ENCODE measurements around the gene FOXP1. TPM values are rescaled to one million over a fixed set of nuclear protein-coding genes. Genes with fewer than 3 reads are reported as not detected.

Gene FOXP1
- total RNA-seq, 1 donor: 195 TPM

DNA sequence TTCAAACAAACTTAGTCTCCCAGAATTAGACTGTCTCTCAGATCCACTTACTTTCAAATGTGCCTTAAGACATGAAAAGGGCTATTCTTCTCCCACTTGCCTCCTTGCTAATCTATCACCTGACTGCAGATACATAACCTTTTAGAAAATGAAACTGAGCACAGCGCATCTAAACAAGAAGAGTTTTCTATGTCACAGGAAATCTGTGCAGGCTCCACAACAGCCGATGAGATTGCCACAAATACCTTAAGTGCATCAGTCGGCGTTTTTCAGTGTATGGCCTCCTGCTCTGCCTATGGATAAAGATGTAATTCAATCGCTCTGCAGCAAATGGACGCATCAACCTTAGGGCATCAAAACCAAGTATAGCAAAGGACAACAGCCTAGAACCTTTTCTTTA, 544.2 kb downstream of the FOXP1 start:
- Histone ChIP-seq H3K4me1 (ENCODE audit: insufficient read depth, low read length) (peaks cover 19% of the 10 kb centered on the region), H2AFZ (ENCODE audit: low read length) (no peak overlapping the region), H3K27me3 (ENCODE audit: insufficient read depth, low read length) (no peaks in the 10 kb centered on the region), H3K79me2 (ENCODE audit: insufficient read depth, low read length) (peaks cover 100% of the 10 kb centered on the region), H3K4me3 (ENCODE audit: insufficient read depth, low read length) (no peak overlapping the region), H3K9me3 (ENCODE audit: low read depth, low read length) (no peaks in the 10 kb centered on the region), H3K4me2 (ENCODE audit: insufficient read depth, low read length) (no peak overlapping the region), H4K20me1 (ENCODE audit: insufficient read depth, low read length) (peaks cover 11% of the 10 kb centered on the region), H3K27ac (ENCODE audit: low read depth, low read length) (no peak overlapping the region), H3K36me3 (ENCODE audit: insufficient read depth, low read length) (peaks cover 84% of the 10 kb centered on the region)
- DNase-seq (ENCODE audit: insufficient read length, low spot score, missing footprints): no peak
- TF ChIP-seq CTCF (IDR thresholded peaks at IDR 0.05; ENCODE audit: extremely low read depth, low read depth, low read length): no peak

- H3K4me3 ChIP-seq (ENCODE audit: insufficient read depth, low read length): no peak overlapping the region
- TF ChIP-seq CTCF (IDR thresholded peaks at IDR 0.05; ENCODE audit: extremely low read depth, low read depth, low read length): no peak
- DNase-seq (ENCODE audit: insufficient read length, low spot score, missing footprints): no peak
- H2AFZ ChIP-seq (ENCODE audit: low read length): no peak overlapping the region
- H4K20me1 ChIP-seq (ENCODE audit: insufficient read depth, low read length): peaks cover 21% of the 10 kb centered on the region
- H3K27me3 ChIP-seq (ENCODE audit: insufficient read depth, low read length): no peaks in the 10 kb centered on the region
- peaks cover 19% of the 10 kb centered on the region for H3K4me1 ChIP-seq (ENCODE audit: insufficient read depth, low read length)
- H3K27ac ChIP-seq (ENCODE audit: low read depth, low read length): no peak overlapping the region
- H3K9me3 ChIP-seq (ENCODE audit: low read depth, low read length): no peaks in the 10 kb centered on the region
- H3K4me2 ChIP-seq (ENCODE audit: insufficient read depth, low read length): no peak overlapping the region
- H3K79me2 ChIP-seq (ENCODE audit: insufficient read depth, low read length): peaks cover 100% of the 10 kb centered on the region
- H3K36me3 ChIP-seq (ENCODE audit: insufficient read depth, low read length): peaks cover 84% of the 10 kb centered on the region
These were observed 545.8 kb downstream of the FOXP1 start for GRCh38 chr3:71037775-71038174.

DNA sequence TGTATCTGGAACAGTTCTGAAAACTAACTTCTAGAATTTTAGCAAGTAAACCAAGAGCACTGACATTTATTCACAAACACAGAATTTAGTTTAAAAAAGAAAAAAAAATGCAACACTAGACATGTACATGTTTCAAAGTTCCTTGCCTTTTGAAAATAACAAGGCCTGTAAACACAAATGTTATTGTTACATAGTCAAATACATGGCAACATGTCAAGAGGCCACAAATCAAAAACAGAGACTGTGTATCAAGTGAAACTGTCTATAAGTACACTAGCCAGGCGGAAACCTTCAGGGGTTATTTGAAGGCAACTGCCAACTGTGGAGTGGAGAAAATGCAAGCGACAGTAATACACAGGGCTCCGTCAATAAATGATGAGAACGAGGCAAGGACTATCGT, 547.6 kb downstream of the FOXP1 start:
- Histone ChIP-seq H3K27me3 (ENCODE audit: insufficient read depth, low read length) (no peaks in the 10 kb centered on the region), H3K4me1 (ENCODE audit: insufficient read depth, low read length) (peaks cover 24% of the 10 kb centered on the region), H3K36me3 (ENCODE audit: insufficient read depth, low read length) (peaks cover 79% of the 10 kb centered on the region), H2AFZ (ENCODE audit: low read length) (no peak overlapping the region), H4K20me1 (ENCODE audit: insufficient read depth, low read length) (peaks cover 21% of the 10 kb centered on the region), H3K4me3 (ENCODE audit: insufficient read depth, low read length) (no peak overlapping the region), H3K79me2 (ENCODE audit: insufficient read depth, low read length) (peaks cover 100% of the 10 kb centered on the region), H3K27ac (ENCODE audit: low read depth, low read length) (peak overlapping the region; percentile 57), H3K4me2 (ENCODE audit: insufficient read depth, low read length) (peak overlapping the region; percentile 1), H3K9me3 (ENCODE audit: low read depth, low read length) (no peaks in the 10 kb centered on the region)
- DNase-seq (ENCODE audit: insufficient read length, low spot score, missing footprints): no peak
- TF ChIP-seq CTCF (IDR thresholded peaks at IDR 0.05; ENCODE audit: extremely low read depth, low read depth, low read length): no peak

DNA sequence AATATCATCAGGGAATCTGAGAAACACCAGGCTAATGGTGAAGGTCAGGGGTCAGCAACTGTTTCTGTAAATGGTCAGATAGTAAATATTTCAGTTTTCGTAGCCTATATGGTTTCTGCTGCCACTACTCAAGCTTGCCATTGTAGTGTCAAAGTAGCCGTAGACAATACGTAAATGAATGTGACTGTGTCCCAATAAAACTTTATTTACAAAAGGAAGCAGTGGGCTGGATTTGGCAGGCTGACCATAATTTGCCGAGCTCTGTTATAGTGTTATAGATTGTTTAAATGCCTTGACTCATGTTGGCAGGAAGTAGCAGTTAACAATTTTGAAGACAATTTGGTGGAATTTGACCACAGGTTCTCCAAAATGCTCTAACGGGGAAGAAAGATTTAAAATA, 548.2 kb downstream of the FOXP1 start:
- peaks cover 100% of the 10 kb centered on the region for H3K79me2 ChIP-seq (ENCODE audit: insufficient read depth, low read length)
- no peak for TF ChIP-seq CTCF (IDR thresholded peaks at IDR 0.05; ENCODE audit: extremely low read depth, low read depth, low read length)
- no peak for DNase-seq (ENCODE audit: insufficient read length, low spot score, missing footprints)
- H2AFZ ChIP-seq (ENCODE audit: low read length): no peak overlapping the region
- no peaks in the 10 kb centered on the region for H3K9me3 ChIP-seq (ENCODE audit: low read depth, low read length)
- no peak overlapping the region for H3K4me3 ChIP-seq (ENCODE audit: insufficient read depth, low read length)
- peaks cover 24% of the 10 kb centered on the region for H4K20me1 ChIP-seq (ENCODE audit: insufficient read depth, low read length)
- H3K27ac ChIP-seq (ENCODE audit: low read depth, low read length): peak overlapping the region; percentile 57
- peak overlapping the region; percentile 5 for H3K4me2 ChIP-seq (ENCODE audit: insufficient read depth, low read length)
- peaks cover 24% of the 10 kb centered on the region for H3K4me1 ChIP-seq (ENCODE audit: insufficient read depth, low read length)
- peaks cover 79% of the 10 kb centered on the region for H3K36me3 ChIP-seq (ENCODE audit: insufficient read depth, low read length)
- H3K27me3 ChIP-seq (ENCODE audit: insufficient read depth, low read length): no peaks in the 10 kb centered on the region
